Activated naive CD4-positive, alpha-beta T cell treated with anti-CD3 and anti-CD28 coated beads, Interleukin-2, amount 10 ng/mL, durations not matched to agents 7 days and 5 days (primary cell): ENCODE results near the gene MYOC.
"Not testable (repeated sequence)": the region's sequence is repeated elsewhere in the genome, so short reads cannot be mapped to it uniquely, and the experiment has no call there.

ENCODE experiments used
- CTCF ChIA-PET: fragments of 350-600 bp; sonication (Branson Sonifier 250); formaldehyde crosslinking; loops from one replicate; lab custom pipeline; 2021; ENCODE audit warnings: antibody characterized with exemption; lab: Charles Lee
- DNase-seq: peaks from one replicate; pipeline ENCODE4 v3.0.0-alpha.2; 2020
- H3K27ac Mint-ChIP-seq: one replicate; pipeline ENCODE4 v1.8.0; 2021; ENCODE audit warnings: mild to moderate bottlenecking, moderate library complexity, mixed read lengths
- H3K27me3 Mint-ChIP-seq: one replicate; pipeline ENCODE4 v1.8.0; 2021; ENCODE audit warnings: mild to moderate bottlenecking, mixed read lengths
- H3K36me3 Mint-ChIP-seq: one replicate; pipeline ENCODE4 v1.8.0; 2021; ENCODE audit warnings: mixed read lengths
- H3K4me1 Mint-ChIP-seq: one replicate; pipeline ENCODE4 v1.8.0; 2021; ENCODE audit warnings: mixed read lengths
- H3K4me3 Mint-ChIP-seq: one replicate; pipeline ENCODE4 v1.8.0; 2021; ENCODE audit warnings: mild to moderate bottlenecking, moderate library complexity, mixed read lengths
- H3K9me3 Mint-ChIP-seq: one replicate; pipeline ENCODE4 v1.8.0; 2021; ENCODE audit warnings: mixed read lengths

The MYOC gene

DNA sequence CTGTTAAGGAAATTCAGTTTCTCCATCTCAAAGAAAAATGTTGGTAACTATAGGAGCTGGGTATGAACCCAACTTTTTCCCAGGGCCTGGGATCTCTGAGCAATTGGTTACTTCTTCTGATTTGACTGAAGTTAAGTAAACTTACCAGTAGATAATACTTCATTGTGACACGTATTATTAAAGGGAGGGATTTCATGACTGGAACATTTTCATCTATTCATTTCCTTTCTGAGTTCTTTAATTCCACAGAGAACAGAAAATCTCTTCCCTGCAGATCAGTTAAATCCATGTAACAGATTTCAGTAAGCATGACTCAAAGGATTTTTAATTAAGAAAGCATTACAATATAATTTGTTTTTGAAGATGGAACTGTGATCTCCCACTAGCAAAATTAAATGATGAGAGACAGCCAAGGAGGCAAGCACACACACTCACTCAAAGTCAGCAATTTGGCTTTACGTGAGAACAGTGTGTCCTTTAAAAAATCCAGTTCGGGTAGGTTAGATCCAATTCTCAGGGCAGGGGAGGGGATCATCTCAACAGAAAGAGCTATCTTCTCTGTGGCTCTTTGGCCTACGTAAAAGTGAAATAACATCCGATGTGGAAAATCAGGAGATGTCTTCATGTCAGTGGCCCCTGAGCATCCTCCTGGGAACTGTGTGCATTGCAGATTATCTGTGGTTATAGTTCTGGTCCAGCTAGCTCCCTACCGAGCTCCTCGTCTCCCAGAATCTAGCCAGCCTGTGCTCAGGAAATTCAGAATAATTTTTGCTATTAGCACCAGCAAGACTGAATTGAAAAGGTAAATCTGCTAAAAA lies 10.8 kb upstream of the MYOC start:
- CTCF ChIA-PET: no interaction called here
- H3K27me3 Mint-ChIP-seq: peaks cover 7% of the 10 kb centered on the region

DNA sequence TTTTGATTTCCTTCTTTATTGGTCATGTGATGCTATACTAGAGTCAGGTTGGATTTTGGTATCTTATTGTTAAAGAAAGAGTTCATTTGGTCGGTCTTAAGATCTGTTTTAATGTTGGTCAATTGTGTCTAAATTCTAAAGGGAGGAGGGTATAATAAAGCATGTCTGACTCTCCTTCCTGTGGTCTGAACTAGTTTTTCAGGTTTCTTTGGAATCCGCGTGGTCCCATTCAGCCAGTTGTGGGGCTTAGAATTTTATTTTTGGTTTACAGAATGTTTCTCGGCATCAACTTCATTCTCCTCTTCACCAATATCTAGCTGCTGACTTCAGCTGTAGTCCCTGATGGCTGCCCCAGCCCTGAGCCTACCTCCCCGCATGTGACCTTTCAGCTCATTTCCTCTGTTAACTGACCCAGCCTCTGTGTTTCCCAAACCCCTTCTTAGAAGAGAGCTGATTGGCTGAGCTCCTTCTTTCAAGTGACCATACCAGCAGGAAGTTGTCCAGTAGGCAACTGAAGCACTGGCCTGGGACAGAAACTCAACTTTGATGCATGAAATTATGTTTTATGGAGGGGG lies 8.7 kb upstream of the MYOC start:
- no peak for DNase-seq
- Mint-ChIP-seq H3K9me3 (no peaks in the 10 kb centered on the region), H3K27me3 (peaks cover 10% of the 10 kb centered on the region), H3K4me3 (no peak overlapping the region), H3K27ac (no peak overlapping the region), H3K4me1 (no peaks in the 10 kb centered on the region), H3K36me3 (no peaks in the 10 kb centered on the region)
- CTCF ChIA-PET: no interaction called here

More for the DNA sequence above, 10.8 kb upstream of the MYOC start:
- no peak for DNase-seq
- no peaks in the 10 kb centered on the region for H3K9me3 Mint-ChIP-seq
- H3K36me3 Mint-ChIP-seq: no peaks in the 10 kb centered on the region
- H3K4me3 Mint-ChIP-seq: no peak overlapping the region
- H3K4me1 Mint-ChIP-seq: no peaks in the 10 kb centered on the region
- no peak overlapping the region for H3K27ac Mint-ChIP-seq

DNA sequence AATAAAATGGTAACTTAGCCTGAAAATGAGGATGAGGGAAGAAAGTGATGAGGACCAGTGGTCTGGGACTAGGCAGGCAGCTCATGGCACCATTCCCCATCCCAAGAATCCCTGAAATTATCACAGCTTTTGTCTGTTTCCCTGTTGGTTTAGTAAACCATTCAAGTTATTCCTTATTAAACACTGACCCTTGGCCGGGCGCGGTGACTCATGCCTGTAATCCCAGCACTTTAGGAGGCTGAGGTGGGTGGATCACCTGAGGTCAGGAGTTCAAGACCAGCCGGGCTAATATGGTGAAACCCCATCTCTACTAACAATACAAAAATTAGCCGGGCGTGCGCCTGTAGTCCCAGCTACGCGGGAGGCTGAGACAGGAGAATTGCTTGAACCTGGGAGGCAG lies 3.7 kb upstream of the MYOC start:
- H3K9me3 Mint-ChIP-seq, H3K36me3 Mint-ChIP-seq, H3K27ac Mint-ChIP-seq, H3K4me3 Mint-ChIP-seq, DNase-seq: not testable (repeated sequence)
- Mint-ChIP-seq H3K27me3 (peaks cover 33% of the 10 kb centered on the region), H3K4me1 (peaks cover 13% of the 10 kb centered on the region)
- CTCF ChIA-PET: interaction anchor here (1.2 to 3.2 kb wide), 5 partner anchors 11 to 148 kb away, joined by 3 to 29 read pairs (median 5); no protein-coding TSS in a partner anchor

DNA sequence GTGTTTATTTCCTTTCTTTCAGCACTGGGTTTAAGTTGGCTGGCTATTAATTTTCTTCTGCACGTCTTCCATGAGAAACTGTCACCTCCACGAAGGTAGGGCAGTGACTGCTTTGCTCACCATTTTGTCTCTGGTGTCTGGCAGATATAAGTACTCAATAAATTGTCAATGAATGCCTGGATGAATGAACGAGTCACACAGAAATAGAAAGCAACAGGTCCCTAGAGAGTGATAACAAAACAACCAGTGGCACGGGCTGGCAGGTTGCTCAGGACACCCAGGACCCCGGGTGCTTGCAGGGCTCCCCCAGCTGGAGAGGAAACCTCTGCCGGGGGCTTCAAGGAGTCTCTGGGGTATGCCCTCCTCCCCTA lies 3.2 kb upstream of the MYOC start:
- peaks cover 13% of the 10 kb centered on the region for H3K4me1 Mint-ChIP-seq
- no peaks in the 10 kb centered on the region for H3K36me3 Mint-ChIP-seq
- CTCF ChIA-PET: interaction anchor here (1.0 to 3.2 kb wide), 8 partner anchors 11 to 331 kb away, joined by 3 to 29 read pairs (median 6); no protein-coding TSS in a partner anchor
- H3K4me3 Mint-ChIP-seq: no peak overlapping the region
- H3K9me3 Mint-ChIP-seq: no peaks in the 10 kb centered on the region
- DNase-seq: no peak
- peaks cover 33% of the 10 kb centered on the region for H3K27me3 Mint-ChIP-seq
- no peak overlapping the region for H3K27ac Mint-ChIP-seq

DNA sequence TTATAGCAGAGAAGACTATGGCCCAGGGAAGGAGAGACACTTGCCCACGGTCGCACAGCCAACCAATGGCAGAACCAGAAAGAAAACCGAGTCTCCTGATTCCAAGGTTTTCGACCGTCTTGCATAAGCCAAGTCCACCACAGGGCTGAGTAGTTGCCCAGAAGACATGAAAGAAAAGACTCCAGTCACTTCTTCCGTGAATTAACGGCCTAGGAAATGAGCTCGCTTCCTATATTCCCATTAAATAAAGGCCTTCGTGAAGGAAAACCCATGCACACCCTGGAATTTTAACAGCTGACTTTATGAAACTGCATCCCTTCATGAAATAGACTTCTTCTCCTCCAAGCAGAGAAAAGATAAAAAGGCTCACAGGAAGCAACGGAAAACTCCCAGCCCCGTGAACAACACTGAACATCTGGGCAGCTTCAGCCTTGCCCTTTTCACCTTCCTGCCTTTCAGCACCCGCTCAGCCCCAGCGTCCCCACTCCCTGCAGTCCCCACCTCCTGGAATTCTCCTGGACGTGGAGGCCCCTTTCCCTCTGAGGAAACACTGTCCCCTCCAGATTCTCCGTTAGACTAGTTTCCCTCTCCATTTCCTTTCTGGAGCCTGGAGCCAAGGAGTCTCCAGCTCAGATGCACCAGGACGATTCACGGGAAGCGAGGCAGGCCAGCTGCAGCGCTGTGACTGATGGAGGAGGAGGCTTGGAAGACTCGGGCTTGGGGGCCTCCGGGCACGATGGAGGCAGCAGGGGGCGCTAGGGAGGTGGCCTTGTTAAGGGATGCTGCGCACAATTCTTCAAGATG lies 2.7 kb upstream of the MYOC start:
- no peaks in the 10 kb centered on the region for H3K9me3 Mint-ChIP-seq
- H3K27me3 Mint-ChIP-seq: peaks cover 33% of the 10 kb centered on the region
- no peak overlapping the region for H3K27ac Mint-ChIP-seq
- H3K4me3 Mint-ChIP-seq: peak overlapping the region; percentile 27
- CTCF ChIA-PET: interaction anchor here (0.6 to 3.2 kb wide), 17 partner anchors 10 to 788 kb away, joined by 3 to 29 read pairs (median 3); no protein-coding TSS in a partner anchor
- H3K4me1 Mint-ChIP-seq: peaks cover 13% of the 10 kb centered on the region
- peak; percentile 84 for DNase-seq
- H3K36me3 Mint-ChIP-seq: no peaks in the 10 kb centered on the region

DNA sequence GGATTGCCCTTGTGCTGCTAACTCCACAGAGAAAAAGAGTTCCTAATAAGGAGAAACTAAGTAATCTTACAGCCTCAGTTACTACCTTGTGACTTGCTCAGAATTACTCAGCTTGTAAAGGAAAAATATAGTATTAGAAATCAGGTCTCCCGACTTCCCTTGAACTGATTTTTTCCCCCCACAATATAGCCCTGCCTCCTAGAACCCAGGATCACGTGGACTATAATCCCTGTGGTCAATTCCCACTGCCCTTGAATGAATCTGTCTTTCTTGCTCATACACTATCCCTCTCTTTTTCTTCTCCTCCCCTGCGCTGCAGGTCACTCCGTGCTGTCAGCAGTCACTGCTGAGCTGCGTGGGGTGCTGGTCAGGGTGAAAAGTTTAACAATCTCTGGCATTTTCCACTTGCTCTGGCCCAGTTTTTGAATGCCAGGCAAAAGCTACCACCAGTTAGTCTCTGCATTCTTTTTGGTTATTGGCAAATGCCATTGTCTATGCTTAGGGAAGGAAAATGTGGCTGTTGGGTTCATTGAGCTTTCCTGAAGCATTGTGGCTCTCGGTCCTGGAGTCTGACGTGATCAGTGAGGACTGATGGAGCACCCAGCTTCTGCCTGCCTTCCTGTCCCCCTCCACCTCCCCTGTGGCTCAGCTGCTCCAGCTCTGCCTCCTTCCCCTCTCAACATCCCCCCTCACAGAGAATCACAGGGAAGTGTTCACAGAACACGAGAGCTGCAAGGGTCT lies 1.9 kb upstream of the MYOC start:
- H3K4me3 Mint-ChIP-seq: no peak overlapping the region
- peaks cover 13% of the 10 kb centered on the region for H3K4me1 Mint-ChIP-seq
- peaks cover 37% of the 10 kb centered on the region for H3K27me3 Mint-ChIP-seq
- H3K27ac Mint-ChIP-seq: no peak overlapping the region
- DNase-seq: no peak
- H3K36me3 Mint-ChIP-seq: no peaks in the 10 kb centered on the region
- CTCF ChIA-PET: interaction anchor here (0.7 to 3.2 kb wide), 14 partner anchors 9 to 789 kb away, joined by 3 to 29 read pairs (median 3); no protein-coding TSS in a partner anchor
- no peaks in the 10 kb centered on the region for H3K9me3 Mint-ChIP-seq

DNA sequence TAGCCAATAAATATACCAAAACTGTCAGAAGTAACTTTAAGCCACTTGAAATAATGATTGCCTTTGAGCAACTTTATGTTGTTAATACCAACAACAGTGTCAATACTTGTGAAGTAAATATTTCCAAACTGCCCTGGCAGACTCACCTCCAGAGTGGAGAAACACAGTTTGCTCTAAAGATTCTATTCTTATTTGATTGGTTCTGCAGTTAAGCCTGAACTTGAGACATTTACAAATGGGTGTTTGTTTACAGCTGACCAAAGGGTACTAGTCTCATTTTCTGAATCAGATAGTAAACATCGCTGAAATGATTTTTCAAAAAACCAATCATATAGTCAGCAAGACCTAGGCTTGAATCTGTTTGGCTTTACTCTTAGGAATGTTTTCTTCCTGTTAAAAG lies 1.3 kb upstream of the MYOC start:
- CTCF ChIA-PET: interaction anchor here (1.1 to 3.2 kb wide), 4 partner anchors 9 to 333 kb away, joined by 3 to 29 read pairs (median 14); no protein-coding TSS in a partner anchor
- no peak for DNase-seq
- no peak overlapping the region for H3K27ac Mint-ChIP-seq
- no peaks in the 10 kb centered on the region for H3K36me3 Mint-ChIP-seq
- H3K4me3 Mint-ChIP-seq: no peak overlapping the region
- no peaks in the 10 kb centered on the region for H3K9me3 Mint-ChIP-seq
- peaks cover 39% of the 10 kb centered on the region for H3K27me3 Mint-ChIP-seq
- H3K4me1 Mint-ChIP-seq: peaks cover 13% of the 10 kb centered on the region

DNA sequence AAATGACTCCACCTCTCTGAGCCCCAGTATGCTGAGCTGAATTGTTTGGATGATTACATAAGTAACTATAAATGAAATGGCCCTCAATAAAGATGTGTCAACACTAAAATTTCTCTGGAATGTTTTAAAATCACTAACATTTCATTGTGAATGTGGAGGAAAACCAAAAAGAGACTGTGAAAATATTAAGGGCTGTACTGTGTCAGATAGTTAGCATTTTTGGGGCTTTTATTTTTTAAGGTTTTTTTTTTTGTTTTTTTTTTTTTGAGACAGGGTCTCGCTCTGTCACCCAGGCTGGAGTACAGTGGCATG lies 6.3 kb downstream of the MYOC start:
- Mint-ChIP-seq H3K36me3 (no peaks in the 10 kb centered on the region), H3K27ac (no peak overlapping the region), H3K4me1 (peaks cover 4% of the 10 kb centered on the region), H3K27me3 (peaks cover 28% of the 10 kb centered on the region), H3K4me3 (no peak overlapping the region), H3K9me3 (no peaks in the 10 kb centered on the region)
- DNase-seq: no peak
- CTCF ChIA-PET: interaction anchor here (0.8 to 6.8 kb wide), 12 partner anchors 9 to 713 kb away, joined by 3 to 89 read pairs (median 12); partner anchors contain the start of genes PRRC2C and VAMP4

DNA sequence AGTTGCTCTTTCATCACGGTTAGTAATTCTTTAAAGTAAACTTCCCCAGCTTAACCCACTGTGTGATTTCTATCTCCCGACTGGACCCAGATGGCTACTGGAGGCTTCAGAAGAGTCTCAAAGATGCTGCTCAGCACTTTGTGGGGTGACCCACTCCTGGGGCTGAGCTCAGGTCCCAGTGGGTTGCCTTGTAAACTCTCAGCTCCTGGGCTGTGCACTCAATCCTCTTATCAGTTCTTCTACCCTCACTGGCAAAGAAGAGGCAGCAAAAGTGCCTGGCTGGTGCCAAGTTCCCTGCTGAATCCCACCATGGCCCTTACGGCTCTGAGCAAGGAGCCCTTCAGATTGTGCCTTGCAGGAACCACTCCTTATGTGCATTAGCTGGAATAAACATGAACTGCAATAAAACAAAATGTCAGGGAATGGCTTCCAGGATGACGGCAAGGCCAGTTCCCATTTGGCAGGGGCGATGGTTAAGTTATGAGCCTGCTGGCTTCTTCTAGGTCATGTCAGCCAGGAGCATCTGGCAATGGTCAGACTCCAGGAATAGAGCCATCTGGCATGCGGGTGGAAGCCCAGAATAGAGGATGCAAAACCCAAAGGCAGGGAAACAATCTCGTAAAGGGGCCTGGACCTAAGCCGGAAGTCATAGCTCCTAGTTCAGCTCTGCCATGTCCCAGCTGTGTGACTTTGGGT lies 6.8 kb downstream of the MYOC start:
- Mint-ChIP-seq H3K9me3 (no peaks in the 10 kb centered on the region), H3K36me3 (no peaks in the 10 kb centered on the region), H3K4me1 (peaks cover 4% of the 10 kb centered on the region), H3K4me3 (no peak overlapping the region), H3K27me3 (peaks cover 30% of the 10 kb centered on the region), H3K27ac (no peak overlapping the region)
- CTCF ChIA-PET: interaction anchor here (0.8 to 6.8 kb wide), 23 partner anchors 9 to 714 kb away, joined by 3 to 89 read pairs (median 4); partner anchors contain the start of genes PRRC2C and VAMP4
- DNase-seq: no peak

DNA sequence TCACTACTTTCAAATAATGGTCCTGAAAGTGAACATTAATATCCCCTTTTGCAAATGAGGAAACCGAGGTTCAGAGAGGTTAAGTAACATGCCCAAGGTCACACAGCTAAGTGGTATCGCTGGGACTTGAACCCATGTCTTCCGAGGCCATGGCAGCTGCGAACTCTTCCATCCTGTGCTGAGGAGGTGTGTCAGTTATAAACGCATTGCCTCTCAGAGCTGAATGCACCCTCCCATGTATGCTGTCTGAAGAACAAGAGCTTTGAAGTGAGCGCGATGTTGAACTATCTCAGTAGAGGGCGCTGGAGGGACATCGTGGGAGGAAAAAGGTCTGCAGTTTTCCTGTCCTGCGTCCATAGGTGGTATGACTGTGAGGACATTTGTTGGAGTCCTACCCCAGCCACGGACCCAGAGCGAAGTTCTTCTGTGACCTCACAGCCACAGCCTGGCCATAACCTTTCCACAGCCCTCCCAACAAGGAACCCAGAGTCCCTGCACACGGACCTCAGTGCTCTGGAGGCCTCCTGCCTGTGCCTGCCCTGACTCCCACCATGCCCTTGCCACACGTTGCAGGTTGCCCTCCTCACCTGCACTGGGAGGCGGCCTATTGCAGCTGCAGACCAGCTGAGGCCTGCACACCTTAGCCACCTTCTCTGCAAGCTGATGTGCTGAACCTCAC lies 7.5 kb downstream of the MYOC start:
- CTCF ChIA-PET: interaction anchor here (0.6 to 6.8 kb wide), 36 partner anchors 10 to 785 kb away, joined by 3 to 89 read pairs (median 3); partner anchors contain the start of genes PRRC2C and VAMP4
- Mint-ChIP-seq H3K27me3 (peaks cover 30% of the 10 kb centered on the region), H3K4me1 (peaks cover 4% of the 10 kb centered on the region), H3K27ac (no peak overlapping the region), H3K9me3 (no peaks in the 10 kb centered on the region), H3K4me3 (no peak overlapping the region), H3K36me3 (no peaks in the 10 kb centered on the region)
- DNase-seq: peak; percentile 84

DNA sequence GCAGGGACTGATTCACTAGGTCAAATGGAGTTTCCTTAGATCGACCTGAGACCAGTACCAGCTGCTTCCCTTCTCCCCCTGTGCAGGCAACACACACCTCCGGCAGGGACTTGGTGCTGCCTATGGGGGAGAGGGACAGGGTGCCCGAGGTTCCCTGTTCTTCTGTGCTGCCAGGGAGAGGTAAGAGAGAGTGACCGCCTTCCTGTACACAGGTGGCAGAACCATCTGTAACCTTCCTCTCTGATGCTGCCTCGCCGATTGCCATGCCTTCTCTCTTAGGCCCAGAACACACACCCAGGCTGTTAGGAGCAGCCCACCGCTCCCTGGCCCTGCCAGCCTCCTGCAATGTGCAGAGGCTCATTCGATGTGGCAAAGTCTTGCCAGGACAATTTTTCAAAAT lies 9.3 kb downstream of the MYOC start:
- CTCF ChIA-PET: interaction anchor here (2.1 to 6.8 kb wide), 2 partner anchors 339 to 343 kb away, joined by 15 to 89 read pairs; no protein-coding TSS in a partner anchor
- H3K4me3 Mint-ChIP-seq: no peak overlapping the region
- DNase-seq: no peak
- H3K27me3 Mint-ChIP-seq: peaks cover 23% of the 10 kb centered on the region
- no peak overlapping the region for H3K27ac Mint-ChIP-seq
- H3K4me1 Mint-ChIP-seq: peaks cover 4% of the 10 kb centered on the region
- no peaks in the 10 kb centered on the region for H3K9me3 Mint-ChIP-seq
- no peaks in the 10 kb centered on the region for H3K36me3 Mint-ChIP-seq

DNA sequence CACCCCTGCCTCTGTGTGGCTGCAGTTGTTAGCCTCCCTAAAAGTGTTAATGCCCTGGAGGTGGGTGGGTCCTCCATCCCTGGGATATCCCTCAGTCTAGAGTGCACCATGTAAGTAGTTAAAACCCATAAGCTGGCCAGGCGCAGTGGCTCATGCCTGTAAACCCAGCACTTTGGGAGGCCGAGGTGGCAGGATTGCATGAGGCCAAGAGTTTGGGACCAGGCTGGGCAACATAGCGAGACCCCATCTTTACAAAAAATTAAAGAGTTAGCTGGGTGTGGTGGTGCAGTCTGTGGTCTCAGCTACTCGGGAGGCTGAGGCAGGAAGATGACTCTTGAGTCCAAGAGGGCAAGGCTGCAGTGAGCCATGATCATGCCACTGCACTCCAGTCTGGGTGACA lies 10.3 kb downstream of the MYOC start:
- Mint-ChIP-seq H3K27ac (no peak overlapping the region), H3K4me3 (no peak overlapping the region), H3K9me3 (no peaks in the 10 kb centered on the region), H3K4me1 (peaks cover 4% of the 10 kb centered on the region), H3K36me3 (no peaks in the 10 kb centered on the region), H3K27me3 (peaks cover 21% of the 10 kb centered on the region)
- CTCF ChIA-PET: interaction anchor here (1.2 to 6.8 kb wide), 2 partner anchors 74 to 344 kb away, joined by 4 to 89 read pairs; no protein-coding TSS in a partner anchor
- no peak for DNase-seq
